Right lobe of liver (tissue), 6 donors: ENCODE data around the gene S100A7. TPM values are rescaled to one million over a fixed set of nuclear protein-coding genes. Genes with fewer than 3 reads are reported as not detected.

Experiments used
- ATAC-seq, 4 donors: fragments of 200-7000 bp; cut with Tn5 transposase; one replicate each; pipeline ENCODE4 v1.9.1; 2020; ENCODE audit warnings: mild to moderate bottlenecking in 4 of 4, moderate library complexity in 4 of 4
- DNase-seq, 3 donors: peaks; one replicate each; pipeline ENCODE4 v3.0.0-alpha.2; 2020
- H3K27ac ChIP-seq, 3 donors: fragments of 200-600 bp; one replicate each; pipeline ENCODE4 v1.8.0; 2022
- H3K27me3 ChIP-seq, 2 donors: fragments of 200-600 bp; one replicate each; pipeline ENCODE4 v1.8.0; 2022
- H3K36me3 ChIP-seq, 4 donors: fragments of 200-600 bp; sonication (generic) in 1 of 4; one replicate each; pipeline versions ENCODE4 v1.5.1 to v1.8.0; 2017 to 2022; ENCODE audit warnings: control low read depth in 1 of 4
- H3K4me1 ChIP-seq, 4 donors: fragments of 200-600 bp; sonication (generic) in 1 of 4; one replicate each; pipeline versions ENCODE4 v1.5.1 to v1.8.0; 2017 to 2022; ENCODE audit warnings: control low read depth in 1 of 4
- H3K4me3 ChIP-seq, 3 donors: fragments of 200-600 bp; one replicate each; pipeline ENCODE4 v1.8.0; 2022
- H3K9me3 ChIP-seq, 4 donors: fragments of 200-600 bp; sonication (generic) in 1 of 4; one replicate each; pipeline versions ENCODE4 v1.5.1 to v1.8.0; 2017 to 2022; ENCODE audit warnings: control low read depth in 1 of 4
- CTCF ChIP-seq, 4 donors: fragments of 200-600 bp in 3 of 4; fragments of 450-650 bp in 1 of 4; IDR thresholded peaks; one replicate each; pipeline versions ENCODE4 v1.5.1 to v1.8.0; 2016 to 2022; ENCODE audit warnings: antibody characterized with exemption in 4 of 4, mild to moderate bottlenecking in 2 of 4
- POLR2A ChIP-seq: fragments of 450-650 bp; IDR thresholded peaks from one replicate; pipeline ENCODE4 v1.6.1; 2017; ENCODE audit warnings: antibody characterized with exemption, mild to moderate bottlenecking
- WGBS: methylation state at CpG from one replicate; pipeline ENCODE4 v1.1.6; 2018; ENCODE audit warnings: low coverage, low lambda C conversion rate; ENCODE audit not compliant: insufficient coverage; ENCODE audit errors: missing lambda C conversion rate; 5-methylcytosine and 5-hydroxymethylcytosine counted together
- intact Hi-C, 2 donors: fragments of 100-400 bp; cut with DNase I; formaldehyde crosslinking; loops; one replicate each; pipeline versions ENCODE4 v1.11.2 to v1.14.1; 2022
- total RNA-seq, 6 experiments: library from RNA; depleted of rRNA in 2 of 6; stranded (reverse); fragments of >200 nt in 2 of 6; fragmentation: NEBNext Ultra II Directional in 3 of 6; extraction: Animal tissue kit (Norgen Biotek cat#: 25700) in 3 of 6; gene quantifications; one replicate each; pipeline versions ENCODE4 v1.1.0 to v1.2.4, GENCODE V29; 2016 to 2023
- donor health status: DM: no; HTN: yes; CAD: no.
- donor health status: DM: no; HTN: no; CAD: no.
- donor health status: DM: no; HTN: no; CAD: no.
- donor health status: DM: no; HTN: yes; CAD: no.
- donor health status: DM: no; HTN: yes; CAD: no.

Gene S100A7
- total RNA-seq, 6 experiments from 2014 or later = not detected

- Histone ChIP-seq H3K9me3 (no peaks in the 10 kb centered on the region), H3K27ac (no peak overlapping the region), H3K27me3 (no peaks in the 10 kb centered on the region), H3K4me1 (no peaks in the 10 kb centered on the region), H3K4me3 (no peak overlapping the region), H3K36me3 (no peaks in the 10 kb centered on the region)
- intact Hi-C loops = no loop called here
- no peak for ATAC-seq
- no peak for DNase-seq
- TF ChIP-seq POLR2A (no peak), CTCF (IDR thresholded peaks at IDR 0.05) (no peak)
- WGBS = 51% methylated on average over 3 of the region's 3 CpGs
Measured at GRCh38 chr1:153431427-153431826, 29.0 kb downstream of the S100A7 start.

- intact Hi-C loops = no loop called here
- H3K9me3 ChIP-seq = no peaks in the 10 kb centered on the region
- no peak overlapping the region for H3K27ac ChIP-seq
- no peak overlapping the region for H3K4me3 ChIP-seq
- DNase-seq (no peak), ATAC-seq (no peak)
- 72% methylated on average over 10 of the region's 17 CpGs for WGBS
- no peaks in the 10 kb centered on the region for H3K27me3 ChIP-seq
- TF ChIP-seq POLR2A (no peak), CTCF (IDR thresholded peaks at IDR 0.05) (no peak)
- no peaks in the 10 kb centered on the region for H3K4me1 ChIP-seq
- no peaks in the 10 kb centered on the region for H3K36me3 ChIP-seq
Measured at GRCh38 chr1:153431002-153431401, 29.4 kb downstream of the S100A7 start.

GRCh38 chr1:153430561-153430960 is 29.9 kb downstream of the S100A7 start:
- Histone ChIP-seq H3K27me3 (no peaks in the 10 kb centered on the region), H3K4me3 (no peak overlapping the region), H3K9me3 (no peaks in the 10 kb centered on the region), H3K4me1 (no peaks in the 10 kb centered on the region), H3K36me3 (no peaks in the 10 kb centered on the region), H3K27ac (no peak overlapping the region)
- DNase-seq (no peak), ATAC-seq (no peak)
- TF ChIP-seq CTCF (IDR thresholded peaks at IDR 0.05) = no peak
- no peak for TF ChIP-seq POLR2A
- intact Hi-C loops = no loop called here
- no CpG with 5 or more reads among the region's 3 CpGs for WGBS

GRCh38 chr1:153430166-153430553 is 30.3 kb downstream of the S100A7 start:
- 43% methylated on average over 1 of the region's 2 CpGs for WGBS
- no peaks in the 10 kb centered on the region for H3K4me1 ChIP-seq
- no peaks in the 10 kb centered on the region for H3K27me3 ChIP-seq

More at GRCh38 chr1:153430166-153430553, 30.3 kb downstream of the S100A7 start:
- H3K27ac ChIP-seq = no peak overlapping the region
- intact Hi-C loops = no loop called here
- no peaks in the 10 kb centered on the region for H3K36me3 ChIP-seq
- H3K9me3 ChIP-seq = no peaks in the 10 kb centered on the region
- ATAC-seq = peak in 2 of 4 donors; percentile 37 to 88
- no peak overlapping the region for H3K4me3 ChIP-seq
- no peak for DNase-seq
- TF ChIP-seq CTCF (IDR thresholded peaks at IDR 0.05) (no peak), POLR2A (no peak)
